Fibroblast of pulmonary artery (primary cell): ENCODE data around the gene CCDC33.

Source experiments
- DNase-seq: peaks from one replicate; pipeline ENCODE4 v3.0.0-alpha.2; 2010; ENCODE audit warnings: low read depth
- H3K4me3 ChIP-seq: replicated peaks from 2 replicates; pipeline ENCODE4 v1.5.1; 2011; ENCODE audit warnings: low read depth, mild to moderate bottlenecking, control low read depth, low read length, moderate library complexity
- TF ChIP-seq, protein P1 (sequence below): IDR thresholded peaks from 2 replicates; pipeline ENCODE4 v1.5.1; 2011; ENCODE audit warnings: mild to moderate bottlenecking, control low read depth, low read length, inconsistent platforms; ENCODE audit errors: missing control alignments

CCDC33 gene

DNA sequence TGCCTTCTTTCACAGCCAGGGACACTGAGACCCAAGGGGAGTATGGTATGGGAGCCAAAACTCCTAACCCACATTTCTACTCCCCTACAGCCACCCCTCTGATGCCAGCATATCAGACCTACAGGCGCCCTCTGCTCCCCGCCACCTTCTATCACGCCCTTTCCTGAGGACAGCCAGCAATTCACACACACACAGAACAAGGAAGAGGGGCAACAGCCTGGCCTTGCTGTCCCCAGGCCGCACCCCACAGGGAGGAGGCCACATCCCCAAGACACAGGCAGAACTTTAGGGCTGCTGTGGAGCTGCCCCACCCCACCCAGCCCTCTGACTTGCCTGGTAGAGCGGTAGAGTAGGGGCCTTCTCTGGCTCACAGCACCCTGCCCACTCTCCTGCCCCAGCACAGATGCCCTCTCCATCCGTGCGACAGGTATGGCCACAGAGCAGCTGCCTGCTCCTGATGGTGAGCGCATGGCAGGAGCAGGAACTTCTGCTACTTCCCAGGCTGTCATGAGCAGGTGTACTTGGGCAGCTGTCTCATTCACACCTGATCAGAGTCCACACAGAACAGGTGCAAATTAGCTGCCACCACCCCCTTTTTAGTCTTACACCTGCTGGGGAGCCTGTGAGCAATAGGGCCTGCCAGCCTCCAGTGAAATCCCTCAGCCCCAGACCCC is 33.4 kb downstream of the CCDC33 start:
- TF ChIP-seq, protein P1, sequence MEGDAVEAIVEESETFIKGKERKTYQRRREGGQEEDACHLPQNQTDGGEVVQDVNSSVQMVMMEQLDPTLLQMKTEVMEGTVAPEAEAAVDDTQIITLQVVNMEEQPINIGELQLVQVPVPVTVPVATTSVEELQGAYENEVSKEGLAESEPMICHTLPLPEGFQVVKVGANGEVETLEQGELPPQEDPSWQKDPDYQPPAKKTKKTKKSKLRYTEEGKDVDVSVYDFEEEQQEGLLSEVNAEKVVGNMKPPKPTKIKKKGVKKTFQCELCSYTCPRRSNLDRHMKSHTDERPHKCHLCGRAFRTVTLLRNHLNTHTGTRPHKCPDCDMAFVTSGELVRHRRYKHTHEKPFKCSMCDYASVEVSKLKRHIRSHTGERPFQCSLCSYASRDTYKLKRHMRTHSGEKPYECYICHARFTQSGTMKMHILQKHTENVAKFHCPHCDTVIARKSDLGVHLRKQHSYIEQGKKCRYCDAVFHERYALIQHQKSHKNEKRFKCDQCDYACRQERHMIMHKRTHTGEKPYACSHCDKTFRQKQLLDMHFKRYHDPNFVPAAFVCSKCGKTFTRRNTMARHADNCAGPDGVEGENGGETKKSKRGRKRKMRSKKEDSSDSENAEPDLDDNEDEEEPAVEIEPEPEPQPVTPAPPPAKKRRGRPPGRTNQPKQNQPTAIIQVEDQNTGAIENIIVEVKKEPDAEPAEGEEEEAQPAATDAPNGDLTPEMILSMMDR, result no peak
- DNase-seq, result no peak
- no peak overlapping the region for H3K4me3 ChIP-seq

DNA sequence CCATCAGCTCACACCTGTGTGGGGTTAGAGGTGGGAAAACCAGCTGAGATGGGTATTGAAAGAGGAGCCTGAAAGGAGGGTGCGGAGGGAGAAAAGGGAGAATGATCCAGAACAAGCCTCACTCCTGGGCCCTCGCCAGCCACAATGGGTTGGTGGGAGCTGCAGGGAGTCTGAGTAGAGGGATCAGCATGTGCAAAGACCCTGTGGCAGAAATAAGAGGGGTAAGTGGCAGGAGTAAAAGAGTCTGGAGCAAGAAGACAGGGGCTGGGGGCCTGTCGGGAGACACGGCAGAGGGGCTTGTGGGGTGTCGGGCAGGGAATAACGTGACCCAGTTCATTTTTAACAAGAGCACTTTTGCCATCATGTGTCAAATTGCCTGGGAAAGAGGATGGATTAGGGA is 34.0 kb downstream of the CCDC33 start:
- no peak for DNase-seq
- no peak overlapping the region for H3K4me3 ChIP-seq
- TF ChIP-seq, protein P1, result no peak

DNA sequence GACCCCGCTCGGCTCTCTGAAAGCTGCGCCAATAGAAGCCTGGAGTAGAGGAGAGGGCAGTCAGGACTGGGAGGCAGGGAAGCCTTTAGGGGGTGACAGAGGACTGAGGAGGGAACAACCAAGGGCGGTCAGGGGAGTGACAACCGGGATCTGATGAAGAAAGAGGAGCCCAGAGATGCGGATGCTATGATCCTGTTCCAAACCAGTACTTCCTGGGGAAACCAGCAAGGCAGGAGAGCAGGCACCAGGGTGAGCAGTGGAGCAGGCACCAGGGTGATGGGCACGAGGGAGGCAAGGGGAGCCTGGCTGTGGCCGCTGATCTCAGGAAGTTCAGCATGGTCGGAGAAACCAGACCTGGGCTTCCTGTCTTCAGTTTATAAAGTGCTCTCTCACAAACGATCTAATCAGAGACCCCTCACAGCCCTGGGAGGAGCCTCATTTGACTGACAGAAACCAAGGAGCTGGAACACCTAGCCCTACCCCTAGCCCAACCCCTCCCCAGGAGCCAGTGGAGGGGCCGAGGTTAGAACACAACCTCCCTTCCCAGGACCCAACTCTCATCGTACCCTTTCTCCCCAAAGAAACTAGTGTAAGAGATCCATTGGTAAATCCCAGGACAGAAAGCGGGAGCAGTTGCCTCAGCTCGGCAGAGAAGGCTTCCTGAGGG is 34.9 kb downstream of the CCDC33 start:
- TF ChIP-seq, protein P1, result no peak
- DNase-seq, result no peak
- H3K4me3 ChIP-seq, result no peak overlapping the region

DNA sequence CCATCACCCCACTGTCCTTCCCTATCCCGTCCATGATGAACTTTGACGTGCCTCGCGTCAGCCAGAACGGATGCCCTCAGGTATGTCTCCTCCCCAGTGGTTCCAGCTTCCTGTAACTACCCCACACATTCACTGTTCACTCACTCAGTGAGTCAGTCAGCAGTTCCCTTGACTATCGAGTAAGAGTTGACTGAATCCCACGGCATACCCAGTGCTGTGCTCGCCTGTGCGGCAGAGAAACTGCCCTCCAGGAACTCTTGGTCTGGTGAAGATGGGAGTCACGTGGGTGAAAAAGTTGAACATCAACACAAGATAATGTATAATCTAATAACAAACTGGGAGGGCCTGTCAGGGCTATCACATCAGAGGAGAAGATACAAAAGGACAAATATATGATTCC is 36.7 kb downstream of the CCDC33 start:
- H3K4me3 ChIP-seq, result no peak overlapping the region
- TF ChIP-seq, protein P1, result no peak
- no peak for DNase-seq

DNA sequence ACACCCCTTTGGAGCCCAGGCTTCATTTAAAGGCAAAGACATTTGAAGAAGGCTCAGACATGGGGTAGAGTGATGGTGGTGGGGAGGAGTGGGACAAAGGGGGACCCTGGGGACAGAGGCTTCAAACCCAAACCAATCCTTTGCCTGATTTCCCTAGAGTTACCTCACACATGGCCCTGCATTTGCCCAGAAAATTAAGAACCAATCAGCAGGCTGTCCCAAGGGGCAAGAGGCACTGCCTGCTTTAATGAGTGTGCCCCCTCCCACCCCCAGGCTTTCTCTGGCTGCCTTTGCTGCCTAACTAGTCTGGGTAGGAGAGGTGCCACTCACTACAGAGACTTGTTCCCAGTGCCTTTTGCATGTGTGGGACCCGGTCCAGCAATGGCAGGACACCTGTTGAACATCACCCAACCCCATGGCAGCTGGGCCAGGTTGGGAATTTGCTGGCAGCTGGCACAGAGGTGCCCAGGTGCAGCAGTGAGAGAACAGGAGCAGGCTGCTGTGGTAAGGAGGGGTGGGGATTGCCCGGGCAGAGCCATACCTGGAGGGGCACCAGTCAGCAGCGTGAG is 38.4 kb downstream of the CCDC33 start:
- TF ChIP-seq, protein P1, result no peak
- no peak for DNase-seq
- H3K4me3 ChIP-seq, result no peak overlapping the region

DNA sequence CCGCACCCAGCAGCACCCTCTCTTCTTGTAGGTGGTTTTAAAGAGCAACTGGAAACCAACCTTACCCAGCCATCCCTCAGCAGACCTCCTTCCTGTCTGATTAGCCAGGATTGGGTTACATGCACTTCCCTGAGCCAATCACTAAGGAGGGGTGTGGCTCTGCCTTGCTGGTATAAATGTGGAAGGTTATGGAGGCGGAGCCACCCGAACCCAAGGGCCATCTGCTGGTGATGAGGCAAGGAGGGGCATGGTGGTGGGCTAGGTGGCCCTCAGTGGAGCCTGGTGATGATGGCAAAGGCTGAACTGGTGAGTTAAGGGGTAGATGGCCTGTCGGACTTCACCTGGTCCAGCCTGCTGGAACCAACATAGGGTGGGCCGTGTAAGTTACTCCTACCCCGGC is 39.8 kb downstream of the CCDC33 start:
- H3K4me3 ChIP-seq, result no peak overlapping the region
- DNase-seq, result no peak
- TF ChIP-seq, protein P1, result no peak
